ENCODE data around the gene CEP192. TPM values are rescaled to one million over a fixed set of nuclear protein-coding genes. Genes with fewer than 3 reads are reported as not detected.

The CEP192 gene
- total RNA-seq, 2 donors from 2014 or later, result 17.2 to 37.3 TPM

GRCh38 chr18:13120983-13121441 is 129.8 kb downstream of the CEP192 start:
- no peaks in the 10 kb centered on the region for H3K4me1 ChIP-seq (replicated peaks)
- no peak overlapping the region for H3K27ac ChIP-seq

GRCh38 chr18:13124411-13124810 is 133.2 kb downstream of the CEP192 start:
- 71% methylated on average over 8 of the region's 8 CpGs for WGBS
- H3K9me3 ChIP-seq, result no peaks in the 10 kb centered on the region
- TF ChIP-seq POLR2A (IDR thresholded peaks at IDR 0.05) (no peak), POLR2AphosphoS5 (IDR thresholded peaks at IDR 0.05) (no peak)
- TF ChIP-seq, protein P1, sequence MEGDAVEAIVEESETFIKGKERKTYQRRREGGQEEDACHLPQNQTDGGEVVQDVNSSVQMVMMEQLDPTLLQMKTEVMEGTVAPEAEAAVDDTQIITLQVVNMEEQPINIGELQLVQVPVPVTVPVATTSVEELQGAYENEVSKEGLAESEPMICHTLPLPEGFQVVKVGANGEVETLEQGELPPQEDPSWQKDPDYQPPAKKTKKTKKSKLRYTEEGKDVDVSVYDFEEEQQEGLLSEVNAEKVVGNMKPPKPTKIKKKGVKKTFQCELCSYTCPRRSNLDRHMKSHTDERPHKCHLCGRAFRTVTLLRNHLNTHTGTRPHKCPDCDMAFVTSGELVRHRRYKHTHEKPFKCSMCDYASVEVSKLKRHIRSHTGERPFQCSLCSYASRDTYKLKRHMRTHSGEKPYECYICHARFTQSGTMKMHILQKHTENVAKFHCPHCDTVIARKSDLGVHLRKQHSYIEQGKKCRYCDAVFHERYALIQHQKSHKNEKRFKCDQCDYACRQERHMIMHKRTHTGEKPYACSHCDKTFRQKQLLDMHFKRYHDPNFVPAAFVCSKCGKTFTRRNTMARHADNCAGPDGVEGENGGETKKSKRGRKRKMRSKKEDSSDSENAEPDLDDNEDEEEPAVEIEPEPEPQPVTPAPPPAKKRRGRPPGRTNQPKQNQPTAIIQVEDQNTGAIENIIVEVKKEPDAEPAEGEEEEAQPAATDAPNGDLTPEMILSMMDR (IDR thresholded peaks at IDR 0.05), result no peak

More at GRCh38 chr18:13120983-13121441, 129.8 kb downstream of the CEP192 start:
- 89% methylated on average over 4 of the region's 4 CpGs for WGBS
- intact Hi-C loops (cut with DNase I), result no loop called here
- no peak for DNase-seq (ENCODE audit: low spot score)
- TF ChIP-seq, protein P1 (IDR thresholded peaks at IDR 0.05), result no peak
- no peak for TF ChIP-seq POLR2AphosphoS5 (IDR thresholded peaks at IDR 0.05)
- TF ChIP-seq POLR2A (IDR thresholded peaks at IDR 0.05), result no peak
- no peaks in the 10 kb centered on the region for H3K9me3 ChIP-seq
- H3K36me3 ChIP-seq, result no peaks in the 10 kb centered on the region
- H3K27me3 ChIP-seq (replicated peaks; ENCODE audit: insufficient read depth), result no peaks in the 10 kb centered on the region
- H3K4me3 ChIP-seq, result no peak overlapping the region

DNA sequence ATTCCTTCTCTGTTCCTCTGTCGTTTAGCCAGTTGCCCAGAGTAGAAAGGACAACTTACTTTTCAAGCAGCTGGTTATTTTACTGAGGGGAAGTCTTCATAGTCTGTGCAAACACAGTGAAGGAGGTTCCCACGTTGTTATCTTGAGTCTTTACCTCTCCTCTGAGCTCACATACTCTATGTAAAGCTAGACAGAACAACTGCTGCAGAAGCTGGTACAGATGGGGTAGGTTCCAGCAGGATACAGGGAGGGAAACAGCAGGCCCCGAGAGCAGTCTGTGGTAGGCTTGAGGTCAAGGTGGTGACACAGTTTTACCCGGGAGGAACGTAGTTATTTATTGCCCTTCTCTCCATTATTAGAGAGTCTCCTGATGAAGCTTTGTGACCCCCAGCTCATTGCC is 134.0 kb downstream of the CEP192 start:
- Histone ChIP-seq H3K9me3 (no peaks in the 10 kb centered on the region), H3K27me3 (replicated peaks; ENCODE audit: insufficient read depth) (no peaks in the 10 kb centered on the region), H3K4me3 (no peak overlapping the region), H3K36me3 (no peaks in the 10 kb centered on the region), H3K4me1 (replicated peaks) (no peaks in the 10 kb centered on the region), H3K27ac (no peak overlapping the region)
- WGBS, result 26% methylated on average over 5 of the region's 5 CpGs
- TF ChIP-seq POLR2A (IDR thresholded peaks at IDR 0.05) (no peak), POLR2AphosphoS5 (IDR thresholded peaks at IDR 0.05) (no peak)
- TF ChIP-seq, protein P1 (IDR thresholded peaks at IDR 0.05), result no peak
- DNase-seq (ENCODE audit: low spot score), result no peak
- intact Hi-C loops (cut with DNase I), result no loop called here

More at GRCh38 chr18:13124411-13124810, 133.2 kb downstream of the CEP192 start:
- Histone ChIP-seq H3K4me3 (no peak overlapping the region), H3K27ac (no peak overlapping the region), H3K36me3 (no peaks in the 10 kb centered on the region), H3K4me1 (replicated peaks) (no peaks in the 10 kb centered on the region), H3K27me3 (replicated peaks; ENCODE audit: insufficient read depth) (no peaks in the 10 kb centered on the region)
- intact Hi-C loops (cut with DNase I), result no loop called here
- no peak for DNase-seq (ENCODE audit: low spot score)

GRCh38 chr18:13126966-13127598 is 135.9 kb downstream of the CEP192 start:
- Histone ChIP-seq H3K4me1 (replicated peaks) (no peaks in the 10 kb centered on the region), H3K9me3 (no peaks in the 10 kb centered on the region), H3K36me3 (no peaks in the 10 kb centered on the region), H3K27me3 (replicated peaks; ENCODE audit: insufficient read depth) (no peaks in the 10 kb centered on the region), H3K27ac (peak overlapping the region in 1 of 2 donors; percentile 9), H3K4me3 (no peak overlapping the region)
- WGBS, result 64% methylated on average over 17 of the region's 17 CpGs
- TF ChIP-seq POLR2A (IDR thresholded peaks at IDR 0.05) (no peak), POLR2AphosphoS5 (IDR thresholded peaks at IDR 0.05) (peak; percentile 70)
- TF ChIP-seq, protein P1 (IDR thresholded peaks at IDR 0.05), result no peak
- DNase-seq (ENCODE audit: low spot score), result peak; percentile 52
- intact Hi-C loops (cut with DNase I), result no loop called here

GRCh38 chr18:13131283-13131682 is 140.1 kb downstream of the CEP192 start:
- WGBS, result 93% methylated on average over 6 of the region's 6 CpGs
- Histone ChIP-seq H3K27ac (no peak overlapping the region), H3K4me1 (replicated peaks) (no peaks in the 10 kb centered on the region), H3K36me3 (no peaks in the 10 kb centered on the region), H3K27me3 (replicated peaks; ENCODE audit: insufficient read depth) (no peaks in the 10 kb centered on the region), H3K4me3 (no peak overlapping the region), H3K9me3 (no peaks in the 10 kb centered on the region)
- TF ChIP-seq POLR2A (IDR thresholded peaks at IDR 0.05), result no peak
- TF ChIP-seq, protein P1 (IDR thresholded peaks at IDR 0.05), result no peak
- TF ChIP-seq POLR2AphosphoS5 (IDR thresholded peaks at IDR 0.05), result no peak
- no peak for DNase-seq (ENCODE audit: low spot score)
- intact Hi-C loops (cut with DNase I), result no loop called here
